Panc1 (cell line): Measurements from ENCODE around the gene GNAI2. TPM values are rescaled to one million over a fixed set of nuclear protein-coding genes. Genes with fewer than 3 reads are reported as not detected.

Experiments
- ATAC-seq: fragments of 200-7000 bp; cut with Tn5 transposase; 2 replicates; pipeline ENCODE4 v1.9.1; 2020; ENCODE audit warnings: mild to moderate bottlenecking, moderate library complexity
- BruUV-seq: library from RNA; stranded (reverse); fragments of 400-500 nt; replicated peaks from 2 replicates; lab custom pipeline; 2021; lab: Mats Ljungman, UMichigan
- CTCF ChIA-PET: fragments of 300-600 bp; sonication (Branson Sonifier 250); formaldehyde crosslinking; loops from one replicate; lab custom pipeline; 2022; ENCODE audit warnings: antibody characterized with exemption; lab: Charles Lee
- POLR2A ChIA-PET: fragments of 300-600 bp; sonication (Branson Sonifier 250); formaldehyde crosslinking; loops from one replicate; lab custom pipeline; 2022; ENCODE audit warnings: antibody characterized with exemption; lab: Charles Lee
- DNase-seq: peaks from one replicate; pipeline ENCODE4 v3.0.0-alpha.2; 2010; ENCODE audit warnings: low read depth, low spot score
- H3K27ac ChIP-seq: 2 replicates; pipeline ENCODE4 v1.5.1; 2011; ENCODE audit warnings: mild to moderate bottlenecking, low read length, inconsistent platforms
- H3K27me3 ChIP-seq: fragments of 200-500 bp; sonication (Bioruptor generic); 2 replicates; pipeline ENCODE4 v1.6.0; 2014; ENCODE audit warnings: low read length, inconsistent platforms; ENCODE audit not compliant: control insufficient read depth, insufficient read depth
- H3K36me3 ChIP-seq: fragments of 200-500 bp; sonication (Bioruptor generic); 2 replicates; pipeline ENCODE4 v1.5.1; 2014; ENCODE audit warnings: inconsistent platforms, mild to moderate bottlenecking, low read length, moderate library complexity; ENCODE audit not compliant: control insufficient read depth, insufficient read depth
- H3K4me1 ChIP-seq: 2 replicates; pipeline ENCODE4 v1.5.1; 2011; ENCODE audit warnings: inconsistent platforms, mild to moderate bottlenecking, low read length, moderate library complexity; ENCODE audit not compliant: control insufficient read depth, insufficient read depth
- H3K4me3 ChIP-seq, 2 experiments: 2 replicates each; pipeline ENCODE4 v1.5.1; 2011 to 2012; ENCODE audit warnings: low read depth in 2 of 2, low read length in 2 of 2, mild to moderate bottlenecking in 2 of 2, inconsistent platforms in 1 of 2, moderate library complexity in 1 of 2
- H3K9me3 ChIP-seq: fragments of 200-500 bp; sonication (Bioruptor generic); 2 replicates; pipeline ENCODE4 v1.5.1; 2014; ENCODE audit warnings: low read depth, mild to moderate bottlenecking, inconsistent platforms, low read length, moderate library complexity; ENCODE audit not compliant: control insufficient read depth, insufficient read depth
- POLR2AphosphoS5 ChIP-seq: IDR thresholded peaks from 2 replicates; pipeline ENCODE4 v1.6.1; 2012; ENCODE audit warnings: mild to moderate bottlenecking, low read depth, low read length, moderate library complexity
- REST ChIP-seq, 2 experiments: IDR thresholded peaks; 2 replicates each; pipeline ENCODE4 v1.6.1; 2011 to 2012; ENCODE audit warnings: low read depth in 2 of 2, control low read depth in 1 of 2, low read length in 1 of 2, mild to moderate bottlenecking in 1 of 2, moderate library complexity in 1 of 2; ENCODE audit not compliant: insufficient read depth in 1 of 2
- SIN3A ChIP-seq: IDR thresholded peaks from 2 replicates; pipeline ENCODE4 v1.6.1; 2012; ENCODE audit warnings: low read depth, mild to moderate bottlenecking, low read length, moderate library complexity, borderline replicate concordance; ENCODE audit not compliant: insufficient read depth
- TCF7L2 ChIP-seq: IDR thresholded peaks from 2 replicates; pipeline ENCODE4 v1.6.1; 2011; ENCODE audit warnings: mild to moderate bottlenecking, low read depth, low read length, inconsistent platforms
- in situ Hi-C: cut with HindIII; loops from 2 replicates; pipeline ENCODE4 v1.10.0; 2016; ENCODE audit warnings: low sequenced_read_pairs, low pct_unique_long_range_greater_than_20kb
- intact Hi-C: fragments of 100-400 bp; cut with micrococcal nuclease; formaldehyde crosslinking; loops from one replicate; pipeline ENCODE4 v1.10.0; 2022; ENCODE audit not compliant: unreplicated experiment
- total RNA-seq: library from RNA; stranded (reverse); gene quantifications from one replicate; pipeline ENCODE4 v1.2.1, GENCODE V29; 2021; ENCODE audit not compliant: unreplicated experiment
- TF ChIP-seq, protein P1 (sequence below): fragments of 450-650 bp; IDR thresholded peaks from 2 replicates; pipeline ENCODE4 v1.5.1; 2017; ENCODE audit warnings: mild to moderate bottlenecking

Gene GNAI2
- total RNA-seq, 1 experiment from 2014 or later, result 170 TPM

DNA sequence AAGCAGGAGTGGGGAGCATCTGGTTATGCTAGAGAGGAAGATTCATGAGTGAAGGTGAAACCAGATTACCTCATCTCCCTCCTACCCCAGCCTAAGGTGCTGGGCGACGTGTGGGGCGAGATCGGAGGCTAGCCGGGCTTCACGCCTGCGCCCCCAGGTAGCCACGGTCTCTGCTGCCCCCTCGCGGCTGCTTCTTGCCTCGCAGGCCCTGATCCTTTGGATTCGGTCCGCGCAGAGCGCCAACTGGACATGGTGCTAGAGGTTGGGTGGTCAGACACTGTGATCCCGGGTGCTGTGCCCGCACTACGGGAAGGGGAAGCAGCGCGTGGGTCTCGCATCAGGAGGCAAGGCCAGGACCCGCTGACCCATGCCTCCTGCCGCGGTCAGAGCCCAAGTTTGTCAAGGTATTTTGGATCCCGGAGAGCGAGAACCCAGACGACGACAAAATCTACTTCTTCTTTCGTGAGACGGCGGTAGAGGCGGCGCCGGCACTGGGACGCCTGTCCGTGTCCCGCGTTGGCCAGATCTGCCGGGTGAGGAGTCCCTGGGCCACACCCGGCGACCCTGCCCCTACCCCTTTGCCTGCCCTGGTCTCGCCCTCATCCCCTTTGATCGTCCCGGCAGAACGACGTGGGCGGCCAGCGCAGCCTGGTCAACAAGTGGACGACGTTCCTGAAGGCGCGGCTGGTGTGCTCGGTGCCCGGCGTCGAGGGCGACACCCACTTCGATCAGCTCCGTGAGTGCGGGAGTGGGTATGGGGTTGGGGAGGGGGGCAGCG lies 37.1 kb downstream of the GNAI2 start:
- H3K4me3 ChIP-seq, result peak overlapping the region; percentile 27 to 56
- in situ Hi-C loops (no loop called here), intact Hi-C loops (loop anchor here (2.0 kb wide), 1 partner anchor 46 kb away; no protein-coding TSS in a partner anchor)
- no peaks in the 10 kb centered on the region for H3K27me3 ChIP-seq
- TF ChIP-seq POLR2AphosphoS5 (no peak; the same call in 1 of the 2 replicates), SIN3A (no peak), REST (IDR thresholded peaks at IDR 0.05; ENCODE audit: insufficient read depth in 1 of 2, low read depth in 2 of 2, low read length in 1 of 2) (0 out of 4 replicates have a peak, but pooled peaks of 1 of the 2 experiments have one; percentile 17), TCF7L2 (peak; percentile 92)
- TF ChIP-seq, protein P1, sequence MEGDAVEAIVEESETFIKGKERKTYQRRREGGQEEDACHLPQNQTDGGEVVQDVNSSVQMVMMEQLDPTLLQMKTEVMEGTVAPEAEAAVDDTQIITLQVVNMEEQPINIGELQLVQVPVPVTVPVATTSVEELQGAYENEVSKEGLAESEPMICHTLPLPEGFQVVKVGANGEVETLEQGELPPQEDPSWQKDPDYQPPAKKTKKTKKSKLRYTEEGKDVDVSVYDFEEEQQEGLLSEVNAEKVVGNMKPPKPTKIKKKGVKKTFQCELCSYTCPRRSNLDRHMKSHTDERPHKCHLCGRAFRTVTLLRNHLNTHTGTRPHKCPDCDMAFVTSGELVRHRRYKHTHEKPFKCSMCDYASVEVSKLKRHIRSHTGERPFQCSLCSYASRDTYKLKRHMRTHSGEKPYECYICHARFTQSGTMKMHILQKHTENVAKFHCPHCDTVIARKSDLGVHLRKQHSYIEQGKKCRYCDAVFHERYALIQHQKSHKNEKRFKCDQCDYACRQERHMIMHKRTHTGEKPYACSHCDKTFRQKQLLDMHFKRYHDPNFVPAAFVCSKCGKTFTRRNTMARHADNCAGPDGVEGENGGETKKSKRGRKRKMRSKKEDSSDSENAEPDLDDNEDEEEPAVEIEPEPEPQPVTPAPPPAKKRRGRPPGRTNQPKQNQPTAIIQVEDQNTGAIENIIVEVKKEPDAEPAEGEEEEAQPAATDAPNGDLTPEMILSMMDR, result peak; percentile 88
- H3K9me3 ChIP-seq, result no peaks in the 10 kb centered on the region
- ChIA-PET POLR2A (no interaction called here), CTCF (interaction anchor here (0.7 kb wide), 1 partner anchor 48 kb away, joined by 8 read pairs; no protein-coding TSS in a partner anchor)
- H3K27ac ChIP-seq, result no peak overlapping the region
- BruUV-seq, result no TSS peak
- H3K36me3 ChIP-seq, result no peaks in the 10 kb centered on the region
- H3K4me1 ChIP-seq, result peaks cover 8% of the 10 kb centered on the region
- ATAC-seq (peak; percentile 86), DNase-seq (no peak)

DNA sequence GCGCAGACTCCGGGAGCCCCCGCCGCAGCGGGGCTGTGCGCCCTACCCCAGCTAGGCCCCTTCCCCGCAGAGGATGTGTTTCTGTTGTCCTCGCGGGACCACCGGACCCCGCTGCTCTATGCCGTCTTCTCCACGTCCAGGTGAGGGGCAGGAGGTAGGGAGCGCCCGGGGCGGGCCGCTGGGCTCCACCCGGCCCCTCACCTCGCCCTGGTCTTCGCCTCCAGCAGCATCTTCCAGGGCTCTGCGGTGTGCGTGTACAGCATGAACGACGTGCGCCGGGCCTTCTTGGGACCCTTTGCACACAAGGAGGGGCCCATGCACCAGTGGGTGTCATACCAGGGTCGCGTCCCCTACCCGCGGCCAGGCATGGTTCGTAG lies 37.7 kb downstream of the GNAI2 start:
- H3K4me1 ChIP-seq, result peaks cover 8% of the 10 kb centered on the region
- POLR2A ChIA-PET, result no interaction called here
- BruUV-seq, result no TSS peak
- intact Hi-C loops (loop anchor here (2.0 kb wide), 1 partner anchor 47 kb away; no protein-coding TSS in a partner anchor), in situ Hi-C loops (no loop called here)
- H3K27ac ChIP-seq, result no peak overlapping the region
- CTCF ChIA-PET, result interaction anchor here (1.4 kb wide), 1 partner anchor 48 kb away, joined by 3 read pairs; no protein-coding TSS in a partner anchor
- H3K27me3 ChIP-seq, result no peaks in the 10 kb centered on the region
- no peaks in the 10 kb centered on the region for H3K9me3 ChIP-seq
- TF ChIP-seq SIN3A (no peak), REST (IDR thresholded peaks at IDR 0.05; ENCODE audit: insufficient read depth in 1 of 2, low read depth in 2 of 2, low read length in 1 of 2) (no peak), TCF7L2 (no peak)
- TF ChIP-seq, protein P1, result no peak
- H3K36me3 ChIP-seq, result no peaks in the 10 kb centered on the region
- no peak overlapping the region for H3K4me3 ChIP-seq
- ATAC-seq, result no peak
- DNase-seq, result no peak
